DND-41 (cell line): ENCODE data around the gene SLC17A8.
"Not testable (repeated sequence)": the region's sequence is repeated elsewhere in the genome, so short reads cannot be mapped to it uniquely, and the experiment has no call there.

Source experiments
- ATAC-seq: fragments of 200-7000 bp; cut with Tn5 transposase; 3 replicates; pipeline ENCODE4 v1.9.1; 2021; ENCODE audit warnings: low read depth; ENCODE audit not compliant: insufficient read depth
- DNase-seq: peaks from one replicate; pipeline ENCODE4 v3.0.0-alpha.2; 2020
- H2AFZ ChIP-seq: 2 replicates; pipeline ENCODE4 v1.6.0; 2012; ENCODE audit warnings: low read depth, low read length
- H3K27ac ChIP-seq: 2 replicates; pipeline ENCODE4 v1.5.1; 2012; ENCODE audit warnings: low read length, inconsistent platforms
- H3K27me3 ChIP-seq: fragments of 200-600 bp; sonication (generic); 2 replicates; pipeline ENCODE4 v1.6.0; 2012; ENCODE audit warnings: low read length, mild to moderate bottlenecking, inconsistent platforms; ENCODE audit not compliant: insufficient read depth, poor library complexity
- H3K36me3 ChIP-seq: 2 replicates; pipeline ENCODE4 v1.5.1; 2012; ENCODE audit warnings: low read length, inconsistent platforms; ENCODE audit not compliant: insufficient read depth
- H3K4me1 ChIP-seq: 2 replicates; pipeline ENCODE4 v1.5.1; 2012; ENCODE audit warnings: mild to moderate bottlenecking, low read length; ENCODE audit not compliant: insufficient read depth
- H3K4me2 ChIP-seq: 2 replicates; pipeline ENCODE4 v1.6.0; 2012; ENCODE audit warnings: mild to moderate bottlenecking, moderate library complexity, low read length, inconsistent platforms; ENCODE audit not compliant: insufficient read depth
- H3K4me3 ChIP-seq, 2 experiments: fragments of 200-600 bp in 1 of 2; shearing (Covaris generic) in 1 of 2; 2 replicates each; pipeline ENCODE4 v1.5.1; 2012 to 2016; ENCODE audit warnings: inconsistent platforms in 2 of 2, low read length in 2 of 2, mild to moderate bottlenecking in 2 of 2, low read depth in 1 of 2, moderate library complexity in 1 of 2
- H3K79me2 ChIP-seq: 2 replicates; pipeline ENCODE4 v1.6.0; 2012; ENCODE audit warnings: low read length, inconsistent platforms; ENCODE audit not compliant: insufficient read depth
- H3K9ac ChIP-seq: 2 replicates; pipeline ENCODE4 v1.6.0; 2012; ENCODE audit warnings: low read depth, mild to moderate bottlenecking, inconsistent platforms, low read length, moderate library complexity
- H3K9me3 ChIP-seq: 2 replicates; pipeline ENCODE4 v1.5.1; 2012; ENCODE audit warnings: low read length, moderate library complexity, mild to moderate bottlenecking, inconsistent platforms; ENCODE audit not compliant: insufficient read depth, severe bottlenecking
- H4K20me1 ChIP-seq: 2 replicates; pipeline ENCODE4 v1.6.0; 2012; ENCODE audit warnings: low read length; ENCODE audit not compliant: insufficient read depth
- CTCF ChIP-seq: IDR thresholded peaks from 2 replicates; pipeline ENCODE4 v1.5.1; 2012; ENCODE audit warnings: borderline replicate concordance, low read length, moderate library complexity, mild to moderate bottlenecking; ENCODE audit not compliant: poor library complexity, severe bottlenecking; ENCODE audit errors: extremely low read depth
- EZH2 ChIP-seq: IDR thresholded peaks from 3 replicates; pipeline ENCODE4 v1.6.1; 2012; ENCODE audit warnings: borderline replicate concordance, low read depth, mild to moderate bottlenecking, moderate library complexity, low read length, inconsistent platforms; ENCODE audit not compliant: severe bottlenecking

The SLC17A8 gene

GRCh38 chr12:100422646-100423045 is 65.8 kb downstream of the SLC17A8 start:
- no peaks in the 10 kb centered on the region for H4K20me1 ChIP-seq
- H3K9me3 ChIP-seq = no peaks in the 10 kb centered on the region
- H3K4me1 ChIP-seq = no peaks in the 10 kb centered on the region
- no peak overlapping the region for H2AFZ ChIP-seq
- no peaks in the 10 kb centered on the region for H3K36me3 ChIP-seq
- H3K27me3 ChIP-seq = no peaks in the 10 kb centered on the region
- H3K27ac ChIP-seq = no peak overlapping the region
- no peak overlapping the region for H3K9ac ChIP-seq
- H3K79me2 ChIP-seq = no peaks in the 10 kb centered on the region
- ATAC-seq (no peak), DNase-seq (no peak)
- no peak overlapping the region for H3K4me3 ChIP-seq
- TF ChIP-seq CTCF (no peak), EZH2 (no peak)
- H3K4me2 ChIP-seq = no peak overlapping the region

GRCh38 chr12:100426145-100426544 is 69.3 kb downstream of the SLC17A8 start:
- H3K9ac ChIP-seq = no peak overlapping the region
- H3K36me3 ChIP-seq = no peaks in the 10 kb centered on the region

GRCh38 chr12:100427078-100427477 is 70.2 kb downstream of the SLC17A8 start:
- Histone ChIP-seq H4K20me1 (no peaks in the 10 kb centered on the region), H3K27me3 (no peaks in the 10 kb centered on the region), H3K36me3 (no peaks in the 10 kb centered on the region), H3K4me1 (no peaks in the 10 kb centered on the region), H3K9me3 (no peaks in the 10 kb centered on the region), H3K79me2 (no peaks in the 10 kb centered on the region), H3K4me2 (no peak overlapping the region), H3K9ac (no peak overlapping the region), H2AFZ (no peak overlapping the region), H3K4me3 (no peak overlapping the region), H3K27ac (no peak overlapping the region)
- DNase-seq (no peak), ATAC-seq (no peak)
- TF ChIP-seq CTCF (no peak), EZH2 (no peak)

More at GRCh38 chr12:100426145-100426544, 69.3 kb downstream of the SLC17A8 start:
- Histone ChIP-seq H3K27me3 (no peaks in the 10 kb centered on the region), H3K4me3 (no peak overlapping the region), H3K79me2 (no peaks in the 10 kb centered on the region), H3K27ac (no peak overlapping the region), H3K4me2 (no peak overlapping the region), H3K4me1 (no peaks in the 10 kb centered on the region), H4K20me1 (no peaks in the 10 kb centered on the region), H2AFZ (no peak overlapping the region), H3K9me3 (no peaks in the 10 kb centered on the region)
- ATAC-seq (no peak), DNase-seq (no peak)
- TF ChIP-seq CTCF (no peak), EZH2 (no peak)

GRCh38 chr12:100430251-100430650 is 73.4 kb downstream of the SLC17A8 start:
- H3K4me3 ChIP-seq, H3K4me1 ChIP-seq, H3K9me3 ChIP-seq, ATAC-seq, H3K27me3 ChIP-seq, DNase-seq, H3K9ac ChIP-seq, H3K27ac ChIP-seq, H4K20me1 ChIP-seq, H2AFZ ChIP-seq, H3K4me2 ChIP-seq, H3K79me2 ChIP-seq, H3K36me3 ChIP-seq: not testable (repeated sequence)
